Measurements from ENCODE around the gene GLIS2. TPM values are rescaled to one million over a fixed set of nuclear protein-coding genes. Genes with fewer than 3 reads are reported as not detected.
A peak's percentile ranks its signal among the peaks of the same experiment; 100 is the strongest.

The GLIS2 gene
- total RNA-seq (2014; rRNA removed; shearing (Covaris generic)) = 0.29 and 0.45 TPM in 2 replicates

DNA sequence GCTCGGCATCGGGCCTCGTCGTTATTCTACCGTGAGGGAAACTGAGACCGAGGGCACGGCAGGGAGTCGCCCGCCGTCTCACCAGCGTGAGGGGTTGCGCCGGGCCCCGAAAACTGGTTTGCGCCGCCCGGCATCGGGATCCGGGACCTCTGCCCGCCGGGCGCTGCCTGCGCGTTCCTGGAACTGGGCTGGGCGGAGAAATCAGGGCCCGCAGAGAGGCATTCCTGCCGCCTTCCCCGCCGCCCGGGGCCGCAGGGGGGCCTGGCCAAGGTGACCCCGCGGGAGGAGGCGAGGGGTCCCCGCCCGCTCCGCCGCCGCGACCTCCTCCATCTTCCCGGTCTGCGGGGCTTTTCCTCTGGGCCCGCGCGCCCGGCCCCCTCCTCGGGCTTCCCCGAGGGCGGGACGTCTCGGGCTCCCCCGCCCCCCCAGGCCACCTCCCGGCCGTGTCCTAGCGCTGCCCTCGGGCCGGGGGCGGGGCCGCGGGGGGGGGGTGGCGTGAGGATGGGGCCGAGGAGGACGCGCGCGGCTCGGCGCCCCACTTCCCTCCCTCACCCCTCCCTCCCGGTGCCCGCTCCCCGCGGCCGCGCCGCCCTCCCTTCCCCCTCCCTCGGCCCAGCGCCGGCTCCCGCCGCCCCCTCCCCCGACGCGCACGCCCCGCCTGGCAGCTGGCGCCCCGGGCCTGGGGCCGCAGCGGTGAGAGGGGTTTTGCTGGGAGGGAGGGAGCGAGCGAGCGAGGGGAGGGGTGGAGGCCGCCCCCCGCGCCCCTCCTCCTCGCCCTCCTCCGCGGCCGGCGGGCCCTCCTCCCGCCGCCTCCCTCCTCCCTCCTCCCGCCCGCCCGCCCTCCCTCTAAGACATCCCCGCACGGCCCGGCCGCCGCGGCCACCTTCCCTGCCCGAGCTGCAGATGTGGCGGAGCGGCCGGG, at the start of gene GLIS2:
TSS of gene GLIS2 (plus strand) at position 882 of the 922 bp plus-strand sequence. CDS start 16,214 bp downstream, outside the sequence.
- DNase-seq (ENCODE audit: low spot score) = peak; percentile 56

DNA sequence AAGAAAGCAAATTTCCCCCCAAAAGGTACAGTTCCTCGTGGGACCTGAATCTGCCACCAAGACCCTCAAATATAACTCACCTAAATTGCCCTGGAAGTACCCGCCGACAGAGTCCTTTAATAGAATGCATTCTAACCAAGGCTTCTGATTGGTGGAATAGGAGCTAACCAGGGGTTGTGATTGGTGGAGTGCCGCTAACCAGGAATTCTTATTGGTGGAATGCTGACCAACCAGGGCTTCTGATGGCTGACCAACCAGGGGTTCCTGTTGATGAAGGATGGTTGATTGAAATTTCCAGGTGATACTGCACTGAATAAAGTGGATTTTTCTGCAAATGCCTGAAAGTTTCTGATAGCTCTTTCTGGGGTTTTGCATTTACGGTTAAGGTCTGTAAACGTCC, 49.5 kb upstream of the GLIS2 start:
- DNase-seq (ENCODE audit: low spot score) = no peak

DNA sequence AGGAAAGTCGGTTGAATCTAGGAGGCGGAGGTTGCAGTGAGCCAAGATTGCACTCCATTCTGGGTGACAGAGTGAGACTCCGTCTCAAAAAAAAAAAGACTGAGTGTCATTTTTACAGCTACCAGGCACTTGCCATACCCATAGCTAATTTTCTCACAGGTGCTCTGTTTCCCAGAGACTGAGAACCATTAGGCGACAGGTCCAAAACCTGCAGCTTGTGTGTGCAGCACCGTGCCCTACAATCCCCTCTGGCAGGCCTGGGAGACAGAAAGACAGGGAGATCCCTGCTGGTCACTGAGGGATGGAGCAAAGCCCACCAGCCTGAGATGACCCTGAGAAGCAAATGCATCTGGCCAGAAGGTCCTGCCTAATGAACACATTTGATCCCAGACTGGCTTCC, 45.8 kb upstream of the GLIS2 start:
- DNase-seq (ENCODE audit: low spot score) = no peak

DNA sequence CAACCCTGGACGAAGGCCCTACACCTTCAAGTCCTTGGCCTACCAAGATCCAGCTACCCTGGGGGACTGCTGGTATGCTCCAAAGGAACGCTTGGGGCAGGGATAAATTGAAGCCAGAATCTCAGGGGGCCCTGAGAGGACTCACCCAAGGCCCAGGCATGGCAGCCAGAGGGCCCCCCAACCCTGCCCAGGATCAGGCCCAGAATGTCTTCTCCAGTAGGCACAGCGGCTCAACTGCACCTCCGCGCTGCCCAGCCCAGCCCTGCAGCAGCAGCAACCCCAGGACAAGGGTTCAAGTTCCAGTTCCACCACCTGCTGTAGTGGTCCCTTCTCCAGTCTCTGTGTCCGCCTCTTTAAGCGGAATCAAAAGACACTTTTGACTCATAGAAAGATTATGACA, 45.3 kb upstream of the GLIS2 start:
- no peak for DNase-seq (ENCODE audit: low spot score)

DNA sequence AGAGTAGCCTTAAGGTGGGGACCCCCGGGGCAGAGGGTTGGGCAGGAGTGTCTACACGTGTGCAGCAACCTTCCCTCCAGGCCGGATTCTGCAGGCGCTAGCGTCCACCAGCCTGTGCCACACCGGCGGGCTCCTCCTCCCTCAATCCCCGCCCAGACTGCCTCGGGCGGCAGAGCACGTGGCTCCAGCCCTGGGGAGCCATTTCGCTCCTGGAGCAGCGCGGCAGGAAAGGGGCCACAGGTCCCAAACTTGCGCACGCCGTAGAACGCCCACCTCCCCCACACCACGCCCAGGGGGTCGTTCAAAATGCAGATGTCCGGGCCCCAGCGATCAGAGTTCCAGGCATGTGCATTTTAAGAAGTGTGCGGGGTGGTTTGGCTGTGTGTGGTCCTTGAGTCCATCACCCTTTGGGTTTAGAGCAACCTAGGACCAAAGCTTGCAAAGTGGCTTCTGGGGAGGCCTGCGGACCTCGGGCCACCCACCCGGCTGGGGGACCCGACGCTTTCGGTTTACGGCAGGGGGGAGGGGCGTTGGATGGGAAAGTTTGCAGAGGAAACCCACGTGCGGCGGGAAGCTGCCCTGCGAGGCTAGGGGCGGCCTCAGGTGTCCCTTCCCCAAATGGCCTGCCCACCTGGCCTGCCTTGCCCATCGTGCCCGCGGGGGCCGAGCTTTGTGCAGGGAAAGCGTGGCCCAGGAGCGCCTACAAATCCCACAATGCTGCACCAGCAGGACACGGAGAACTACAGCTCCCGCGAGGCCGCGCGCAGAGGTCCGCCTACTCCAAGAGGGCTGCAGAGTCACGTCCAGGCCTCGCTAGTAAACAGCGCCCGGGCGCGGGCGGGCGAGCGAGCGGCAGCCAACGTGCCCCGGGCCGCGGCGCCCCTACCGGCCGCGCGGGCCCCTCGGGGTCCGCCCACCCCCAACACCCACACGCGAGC, 44.4 kb upstream of the GLIS2 start:
- DNase-seq (ENCODE audit: low spot score) = peak; percentile 94

DNA sequence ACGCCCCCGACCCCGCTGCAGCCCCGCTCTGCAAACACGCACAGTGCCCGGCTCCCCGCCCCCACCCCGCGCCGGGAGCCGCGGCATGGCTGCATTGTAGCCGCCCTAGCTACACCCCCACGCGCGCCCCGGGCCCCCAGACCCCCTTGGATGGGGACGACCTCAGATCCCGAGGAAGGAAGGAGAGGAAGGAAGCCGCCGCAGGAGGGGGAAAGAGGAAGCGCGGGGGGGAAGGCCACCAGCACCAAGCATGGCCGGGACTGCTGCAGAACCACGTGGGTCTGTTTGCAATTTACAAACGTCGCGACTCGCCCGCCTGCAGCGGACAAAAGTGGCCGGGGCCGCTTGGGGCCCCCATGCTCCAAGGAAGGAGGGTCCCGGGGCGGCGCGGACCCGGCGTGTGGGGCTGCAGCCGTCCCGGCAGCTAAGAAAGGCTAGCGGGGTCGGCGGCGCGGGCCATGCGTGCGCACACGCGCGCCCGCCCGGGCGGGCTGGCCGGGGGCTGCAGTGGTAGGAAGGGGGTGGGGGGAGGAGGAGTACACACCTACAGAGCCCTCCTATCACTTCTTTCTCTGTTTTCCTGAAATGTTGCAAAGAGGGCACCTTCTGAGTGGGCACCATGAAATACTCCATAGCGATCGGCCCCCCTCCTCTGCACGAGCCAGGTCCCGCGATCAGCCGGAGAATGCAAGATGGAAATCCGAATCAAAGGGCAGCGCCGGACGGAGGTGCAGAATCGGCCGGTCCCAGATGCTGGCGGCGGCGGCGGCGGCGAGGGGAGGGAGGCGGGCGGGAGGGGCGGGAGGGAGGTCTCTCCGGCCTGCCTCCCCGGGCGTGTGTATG, 43.5 kb upstream of the GLIS2 start:
- no peak for DNase-seq (ENCODE audit: low spot score)

DNA sequence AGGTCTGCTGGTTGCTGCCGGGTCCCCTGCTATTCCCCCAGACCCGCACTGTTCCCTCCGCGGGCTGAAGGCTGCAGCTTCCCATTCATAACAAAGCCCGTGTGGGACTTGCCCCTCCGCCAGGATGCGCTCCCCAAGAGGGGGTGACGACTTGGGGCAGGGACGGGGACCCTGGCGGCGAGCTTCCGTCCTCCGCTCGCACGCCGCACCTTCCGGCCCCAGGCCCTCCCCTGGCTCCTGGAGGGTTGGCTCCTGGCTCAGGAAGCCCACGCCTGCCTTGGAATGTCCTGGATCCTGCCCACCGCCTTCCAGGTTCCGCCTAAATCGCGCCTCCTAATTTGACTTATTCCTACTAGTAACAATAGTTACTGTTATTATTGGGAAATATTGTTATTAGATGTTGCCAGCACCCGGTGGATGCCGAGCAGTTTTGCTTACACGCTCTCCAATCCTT, 42.0 kb upstream of the GLIS2 start:
- DNase-seq (ENCODE audit: low spot score) = no peak

DNA sequence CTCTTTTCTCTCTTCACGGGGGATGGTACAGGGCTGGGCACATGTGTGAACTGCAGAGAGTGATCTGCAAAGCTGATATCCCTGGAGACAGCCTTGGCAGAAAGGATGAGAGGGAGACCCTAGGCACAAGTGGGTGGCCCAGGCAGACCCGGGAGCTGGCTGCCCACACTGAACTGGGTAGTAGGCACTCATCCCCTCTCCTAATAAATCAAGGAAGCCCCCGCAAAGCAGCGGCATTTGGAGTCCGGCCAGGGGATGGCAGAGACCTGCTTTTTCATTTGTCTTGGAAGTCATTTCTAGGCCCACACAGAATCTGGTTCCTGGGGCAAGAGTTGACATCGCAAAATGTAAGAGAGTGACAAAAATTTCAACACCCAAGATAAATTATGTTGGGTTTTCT, 40.0 kb upstream of the GLIS2 start:
- DNase-seq (ENCODE audit: low spot score) = no peak

DNA sequence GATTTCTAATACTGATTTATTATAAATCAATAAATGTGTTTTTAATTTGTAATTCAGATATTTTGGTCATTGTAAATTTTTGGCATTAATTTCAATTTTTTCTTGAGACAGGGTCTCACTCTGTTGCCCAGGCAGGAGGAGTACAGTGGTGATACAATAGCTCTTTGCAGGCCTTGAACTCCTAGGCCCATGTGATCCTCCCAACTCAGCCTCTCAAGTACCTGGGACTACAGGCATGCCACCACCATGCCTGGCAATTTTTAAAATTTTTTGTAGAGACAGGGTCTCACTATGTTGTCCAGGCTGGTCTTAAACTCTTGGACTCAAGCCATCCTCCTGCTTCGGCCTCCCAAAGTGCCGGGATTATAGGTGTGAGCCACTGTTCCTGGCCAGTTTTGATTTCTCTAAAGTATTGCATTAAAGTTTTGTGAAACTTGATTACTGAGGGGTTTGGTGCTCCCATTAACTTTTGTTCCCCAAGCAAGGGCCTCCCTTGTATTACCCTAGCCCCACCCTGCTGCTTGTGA, 37.8 kb upstream of the GLIS2 start:
- DNase-seq (ENCODE audit: low spot score) = no peak

DNA sequence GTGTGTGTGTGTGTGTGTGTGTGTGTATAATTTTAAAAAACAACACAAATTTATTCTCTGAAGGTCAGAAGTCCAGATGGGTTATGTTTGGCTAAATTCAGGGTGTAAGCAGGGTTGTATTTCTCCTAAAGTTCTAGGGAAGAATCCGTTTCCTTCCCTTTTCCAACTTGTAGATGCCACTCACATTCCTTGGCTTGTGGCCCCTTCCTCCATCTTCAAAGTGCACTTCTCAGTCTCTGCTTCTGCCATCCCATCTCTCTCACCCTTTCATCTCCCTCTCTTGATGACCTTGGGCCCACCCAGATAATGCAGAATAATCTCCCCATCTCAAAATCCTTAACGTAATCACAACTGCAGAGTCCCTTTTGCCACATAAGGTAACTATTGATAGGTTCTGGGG, 35.2 kb upstream of the GLIS2 start:
- DNase-seq (ENCODE audit: low spot score) = no peak

DNA sequence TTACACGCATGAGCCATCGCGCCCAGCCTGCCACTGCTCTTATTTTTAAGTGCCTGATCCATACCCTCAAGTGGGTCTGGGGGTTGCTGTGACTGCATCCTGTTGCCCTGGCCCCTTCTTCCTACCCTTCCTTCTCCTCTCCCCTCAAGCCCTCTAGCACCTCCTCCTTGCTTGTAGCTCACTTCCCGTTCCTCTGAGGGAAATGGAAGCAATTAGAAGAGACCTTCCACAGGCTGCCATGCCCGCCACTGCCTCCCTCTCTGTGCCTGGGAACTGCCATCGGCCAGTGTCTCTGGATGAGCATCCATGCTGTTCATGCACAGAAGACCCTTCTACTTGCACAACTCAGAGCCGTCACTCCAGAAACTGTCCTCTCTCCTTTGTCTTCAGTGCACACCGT, 32.4 kb upstream of the GLIS2 start:
- DNase-seq (ENCODE audit: low spot score) = no peak

DNA sequence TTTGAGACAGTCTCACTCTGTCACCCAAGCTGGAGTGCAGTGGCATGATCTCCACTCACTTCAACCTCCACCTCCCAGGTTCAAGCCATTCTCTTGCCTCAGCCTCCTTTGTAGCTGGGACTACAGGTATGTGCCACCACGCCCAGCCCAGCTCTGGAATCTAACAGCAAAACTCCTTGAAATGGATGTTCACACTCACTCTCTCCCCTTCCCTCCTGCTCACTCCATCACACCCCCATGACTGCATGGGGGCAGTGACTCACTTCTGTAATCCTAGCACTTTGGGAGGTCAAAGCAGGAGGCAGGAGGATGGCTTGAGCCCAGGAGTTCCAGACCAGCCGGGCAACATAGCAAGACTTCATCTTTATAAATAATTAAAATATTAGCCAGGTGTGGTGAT, 31.9 kb upstream of the GLIS2 start:
- no peak for DNase-seq (ENCODE audit: low spot score)

DNA sequence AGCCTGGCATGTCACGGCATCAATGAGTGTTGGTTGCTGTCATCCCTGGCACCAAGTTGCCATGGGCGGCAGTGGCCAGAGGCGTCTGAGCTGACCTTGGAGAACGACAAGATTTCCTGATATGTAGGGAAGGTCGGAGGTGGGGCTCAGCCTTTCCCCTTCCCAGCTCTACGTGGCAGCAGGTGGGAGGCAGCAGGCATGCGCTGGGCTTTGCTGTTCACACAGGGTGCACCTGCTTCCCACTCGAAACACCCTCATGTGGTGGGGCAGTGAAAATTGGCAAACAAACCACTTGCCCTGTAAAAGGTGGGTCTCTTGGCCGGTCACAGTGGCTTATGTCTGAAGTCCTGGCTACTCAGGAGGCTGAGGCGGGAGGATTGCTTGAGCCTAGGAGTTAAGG, 30.7 kb upstream of the GLIS2 start:
- no peak for DNase-seq (ENCODE audit: low spot score)

DNA sequence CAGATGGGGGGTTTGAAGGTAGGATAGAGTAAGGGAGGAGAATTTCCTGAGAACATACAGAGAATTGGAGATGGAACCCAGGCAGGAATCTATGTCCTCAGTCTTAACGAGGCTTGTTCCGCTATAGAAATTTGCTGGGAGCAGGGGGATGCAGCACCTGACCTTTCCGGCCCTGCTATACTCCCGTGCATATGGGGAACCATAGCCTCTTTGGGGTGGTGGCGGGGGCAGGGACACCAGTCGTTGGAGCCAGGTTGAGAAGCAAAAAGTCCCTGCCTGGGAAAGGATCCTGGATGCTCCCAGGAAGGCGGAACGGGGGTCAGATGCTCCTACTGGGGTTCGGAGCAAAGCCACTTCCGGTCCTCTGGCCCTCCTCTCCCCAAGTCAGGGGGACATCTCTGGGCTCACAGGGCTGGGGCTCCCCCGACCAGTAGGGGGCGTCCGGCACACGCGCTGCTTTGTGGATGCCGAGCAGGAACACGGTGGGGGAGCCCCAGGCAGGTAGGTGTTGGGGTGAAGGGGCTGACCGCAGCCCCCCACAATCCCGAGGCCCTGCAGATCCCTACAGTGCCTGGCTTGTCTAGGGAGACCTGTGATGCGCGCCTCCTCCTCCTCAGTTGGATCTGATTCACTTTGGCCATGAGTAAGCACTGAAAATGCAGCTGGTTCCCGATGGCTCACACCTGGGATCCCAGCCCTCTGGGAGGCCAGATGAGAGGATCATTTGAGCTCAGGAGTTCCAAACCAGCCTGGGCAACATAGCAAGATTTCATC, 27.5 kb upstream of the GLIS2 start:
- no peak for DNase-seq (ENCODE audit: low spot score)

DNA sequence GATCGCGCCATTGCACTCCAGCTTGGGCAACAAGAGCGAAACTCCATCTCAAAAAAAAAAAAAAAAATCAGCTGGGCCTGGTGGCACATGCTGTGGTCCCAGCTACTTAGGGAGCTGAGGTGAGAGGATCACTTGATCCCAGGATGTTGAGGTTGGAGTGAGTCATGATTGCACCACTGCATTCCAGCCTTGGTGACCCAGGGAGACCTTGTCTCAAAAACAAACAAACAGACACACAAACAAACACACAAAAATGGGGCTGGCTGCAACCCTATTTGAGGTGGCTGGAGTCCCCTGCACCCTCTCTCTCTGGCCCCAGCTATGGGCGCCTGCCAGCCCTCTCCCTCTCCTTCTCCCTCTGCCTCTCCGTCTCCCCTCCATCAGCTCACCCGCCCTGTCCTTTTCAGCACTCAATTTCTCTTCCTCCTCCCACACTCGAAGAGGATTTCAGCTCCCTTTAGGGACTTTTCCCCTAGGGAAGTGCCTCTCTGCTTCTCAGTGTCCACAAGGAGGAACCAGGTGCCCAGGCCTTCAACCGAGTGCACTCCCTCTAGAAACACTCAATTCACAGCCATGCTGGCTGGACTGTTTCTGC, 25.5 kb upstream of the GLIS2 start:
- DNase-seq (ENCODE audit: low spot score) = peak; percentile 91

DNA sequence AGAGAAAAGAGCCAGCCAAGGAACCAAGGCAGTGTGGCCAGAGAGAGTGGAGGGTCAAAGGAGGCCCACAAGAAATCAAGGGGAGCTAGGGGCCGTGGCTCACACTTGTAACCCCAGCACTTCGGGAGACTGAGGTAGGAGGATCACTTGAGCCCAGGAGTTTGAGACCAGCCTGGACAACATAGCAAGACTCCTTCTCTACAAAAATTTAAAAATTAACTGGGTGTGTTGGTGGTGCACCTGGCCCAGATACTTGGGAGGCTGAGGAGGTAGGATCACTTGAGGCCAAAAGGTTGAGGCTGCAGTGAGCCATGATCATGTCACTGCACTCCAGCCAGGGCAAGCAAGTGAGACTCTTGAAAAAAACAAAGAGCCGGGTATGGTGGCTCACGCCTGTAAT, 24.2 kb upstream of the GLIS2 start:
- DNase-seq (ENCODE audit: low spot score) = no peak

DNA sequence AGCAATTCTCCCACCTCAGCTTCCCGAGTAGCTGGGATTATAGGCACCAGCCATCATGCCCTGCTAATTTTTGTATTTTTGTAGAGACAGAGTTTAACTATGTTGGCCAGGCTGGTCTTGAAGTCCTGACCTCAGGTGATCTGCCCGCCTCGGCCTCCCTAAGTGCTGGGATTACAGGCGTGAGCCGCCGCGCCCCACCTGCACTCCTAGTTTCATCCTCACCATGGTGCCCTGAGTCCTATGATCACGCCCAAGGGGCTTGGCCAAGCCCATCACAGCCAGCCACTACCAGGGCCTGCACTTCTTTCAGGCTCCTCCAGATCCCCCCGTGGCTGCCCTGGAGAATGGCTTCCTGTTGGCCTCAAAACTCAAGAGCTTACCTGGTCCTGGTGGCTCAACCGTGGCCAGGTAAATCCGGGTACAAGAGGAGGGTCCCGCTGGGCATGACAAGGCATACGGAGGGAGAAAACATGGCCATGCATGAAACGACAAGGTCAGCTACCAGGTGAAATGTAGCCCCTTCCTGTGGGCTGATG, 22.6 kb upstream of the GLIS2 start:
- no peak for DNase-seq (ENCODE audit: low spot score)

DNA sequence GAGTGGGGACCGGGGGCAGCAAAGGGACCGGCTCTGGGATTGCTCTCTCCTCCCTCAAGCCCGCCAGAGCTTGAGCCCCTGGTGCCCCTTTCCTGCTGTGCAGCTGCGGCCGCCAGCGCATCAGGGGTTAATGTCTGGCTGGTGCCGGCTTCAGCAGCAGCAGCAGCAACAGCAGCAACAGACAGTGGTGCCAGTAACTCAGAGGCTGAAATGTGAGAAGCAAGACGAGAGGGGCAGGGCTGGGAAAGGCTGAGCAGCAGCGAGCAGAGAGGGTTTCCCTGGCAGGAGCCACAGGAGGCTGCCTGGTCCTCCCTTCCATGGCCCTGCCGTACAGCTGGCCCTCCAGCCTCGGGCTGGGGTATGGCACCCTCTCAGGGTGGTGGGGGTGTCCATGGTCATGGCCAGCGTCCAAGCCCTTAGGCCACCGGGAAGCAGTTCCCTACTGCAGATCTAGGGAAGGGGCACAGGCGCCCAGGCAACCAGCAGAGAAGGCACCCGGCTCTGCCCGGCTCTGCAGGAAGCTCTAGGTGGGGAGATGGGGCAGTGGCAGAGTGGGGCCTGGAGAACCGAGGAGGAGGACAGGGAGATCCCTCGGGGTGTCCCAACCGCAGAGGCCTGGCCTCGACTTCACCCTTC, 21.9 kb upstream of the GLIS2 start:
- DNase-seq (ENCODE audit: low spot score) = peak; percentile 79

DNA sequence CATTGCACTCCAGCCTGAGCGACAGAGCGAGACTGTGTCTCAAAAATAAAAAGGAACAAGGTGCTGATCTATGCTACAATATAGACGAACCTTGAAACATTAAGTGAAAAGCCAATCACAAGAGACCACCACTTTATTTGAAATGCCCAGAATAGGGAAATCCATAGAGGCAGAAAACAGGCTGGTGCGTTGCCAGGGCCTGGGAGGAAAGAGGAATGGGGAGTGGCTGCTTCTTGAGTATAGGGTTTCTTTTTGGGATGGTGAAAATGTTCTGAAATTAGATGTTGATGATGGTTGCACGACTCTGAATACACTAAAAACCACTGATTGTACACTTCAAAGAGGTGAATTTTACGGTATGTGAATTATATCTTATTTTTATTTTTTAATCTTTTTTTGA, 20.3 kb upstream of the GLIS2 start:
- DNase-seq (ENCODE audit: low spot score) = no peak
